ENCODE data around the gene LPP.

Gene LPP

GRCh38 chr3:188211476-188211875 lies 57.5 kb downstream of the LPP start:
- Histone ChIP-seq H3K4me3 (ENCODE audit: low read length) (no peak overlapping the region), H3K27me3 (replicated peaks; ENCODE audit: insufficient read depth, low read length) (no peaks in the 10 kb centered on the region), H3K9me3 (replicated peaks; ENCODE audit: insufficient read depth, low read length) (no peaks in the 10 kb centered on the region), H3K9me2 (replicated peaks; ENCODE audit: insufficient read depth, low read length) (no peaks in the 10 kb centered on the region), H2AFZ (ENCODE audit: low read length) (no peak overlapping the region), H3K27ac (ENCODE audit: low read length) (no peak overlapping the region), H4K20me1 (ENCODE audit: insufficient read depth, low read length) (no peaks in the 10 kb centered on the region), H3F3A (ENCODE audit: insufficient read depth, low read length) (no peaks in the 10 kb centered on the region), H3K4me1 (ENCODE audit: low read length) (no peaks in the 10 kb centered on the region), H3K79me2 (ENCODE audit: low read length) (no peaks in the 10 kb centered on the region), H3K4me2 (ENCODE audit: low read depth, low read length) (no peak overlapping the region), H3K9ac (ENCODE audit: low read length) (no peak overlapping the region), H3K36me3 (replicated peaks; ENCODE audit: insufficient read depth, low read length) (no peaks in the 10 kb centered on the region)
- TF ChIP-seq EZH2 (optimal IDR thresholded peaks at IDR 0.05; ENCODE audit: low read depth, low read length): no peak
- no peak for TF ChIP-seq EZH2phosphoT487 (IDR thresholded peaks at IDR 0.05; ENCODE audit: low read length)
- TF ChIP-seq, protein P1, sequence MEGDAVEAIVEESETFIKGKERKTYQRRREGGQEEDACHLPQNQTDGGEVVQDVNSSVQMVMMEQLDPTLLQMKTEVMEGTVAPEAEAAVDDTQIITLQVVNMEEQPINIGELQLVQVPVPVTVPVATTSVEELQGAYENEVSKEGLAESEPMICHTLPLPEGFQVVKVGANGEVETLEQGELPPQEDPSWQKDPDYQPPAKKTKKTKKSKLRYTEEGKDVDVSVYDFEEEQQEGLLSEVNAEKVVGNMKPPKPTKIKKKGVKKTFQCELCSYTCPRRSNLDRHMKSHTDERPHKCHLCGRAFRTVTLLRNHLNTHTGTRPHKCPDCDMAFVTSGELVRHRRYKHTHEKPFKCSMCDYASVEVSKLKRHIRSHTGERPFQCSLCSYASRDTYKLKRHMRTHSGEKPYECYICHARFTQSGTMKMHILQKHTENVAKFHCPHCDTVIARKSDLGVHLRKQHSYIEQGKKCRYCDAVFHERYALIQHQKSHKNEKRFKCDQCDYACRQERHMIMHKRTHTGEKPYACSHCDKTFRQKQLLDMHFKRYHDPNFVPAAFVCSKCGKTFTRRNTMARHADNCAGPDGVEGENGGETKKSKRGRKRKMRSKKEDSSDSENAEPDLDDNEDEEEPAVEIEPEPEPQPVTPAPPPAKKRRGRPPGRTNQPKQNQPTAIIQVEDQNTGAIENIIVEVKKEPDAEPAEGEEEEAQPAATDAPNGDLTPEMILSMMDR (IDR thresholded peaks at IDR 0.05; ENCODE audit: low read length): no peak
- no peak for DNase-seq

DNA sequence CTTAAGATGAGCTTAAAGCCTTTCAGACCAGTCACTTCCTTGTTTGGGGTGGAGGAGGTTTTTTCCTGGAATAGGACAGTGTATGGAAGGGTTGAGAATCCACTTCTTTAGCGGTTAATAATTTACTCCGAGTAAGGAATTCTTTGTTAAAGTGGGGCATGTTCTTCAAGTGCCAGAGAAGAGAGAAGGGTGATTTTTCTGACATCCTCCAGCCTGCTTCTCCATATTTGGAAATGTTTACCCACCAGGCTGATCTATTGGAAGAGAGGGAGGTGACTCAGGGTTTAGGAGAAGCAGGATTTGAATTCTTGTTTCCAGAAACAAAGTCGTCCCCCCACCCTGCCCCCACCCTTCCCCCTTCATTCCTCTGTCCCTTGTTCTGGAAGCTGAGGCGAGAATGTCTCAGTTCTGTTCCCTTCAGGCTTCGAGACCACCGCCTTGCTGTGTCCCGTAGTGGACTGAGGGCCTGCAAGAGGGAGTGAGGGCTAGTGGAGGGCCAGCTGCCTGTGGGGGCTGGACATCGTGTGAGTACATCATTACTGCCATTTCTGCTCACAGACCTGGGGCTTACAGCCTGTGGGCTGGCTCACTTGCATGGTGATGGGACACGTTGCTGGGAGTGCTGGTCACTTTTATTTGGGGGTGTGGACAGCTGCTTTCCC lies 58.5 kb downstream of the LPP start:
- H2AFZ ChIP-seq (ENCODE audit: low read length): no peak overlapping the region
- H3F3A ChIP-seq (ENCODE audit: insufficient read depth, low read length): no peaks in the 10 kb centered on the region
- H3K4me3 ChIP-seq (ENCODE audit: low read length): no peak overlapping the region
- H3K9ac ChIP-seq (ENCODE audit: low read length): no peak overlapping the region
- H4K20me1 ChIP-seq (ENCODE audit: insufficient read depth, low read length): no peaks in the 10 kb centered on the region
- H3K79me2 ChIP-seq (ENCODE audit: low read length): no peaks in the 10 kb centered on the region
- DNase-seq: no peak
- no peak overlapping the region for H3K27ac ChIP-seq (ENCODE audit: low read length)
- no peak for TF ChIP-seq EZH2 (optimal IDR thresholded peaks at IDR 0.05; ENCODE audit: low read depth, low read length)
- TF ChIP-seq, protein P1 (IDR thresholded peaks at IDR 0.05; ENCODE audit: low read length): no peak
- no peak for TF ChIP-seq EZH2phosphoT487 (IDR thresholded peaks at IDR 0.05; ENCODE audit: low read length)
- no peaks in the 10 kb centered on the region for H3K4me1 ChIP-seq (ENCODE audit: low read length)
- no peaks in the 10 kb centered on the region for H3K9me3 ChIP-seq (replicated peaks; ENCODE audit: insufficient read depth, low read length)
- no peak overlapping the region for H3K4me2 ChIP-seq (ENCODE audit: low read depth, low read length)
- no peaks in the 10 kb centered on the region for H3K9me2 ChIP-seq (replicated peaks; ENCODE audit: insufficient read depth, low read length)
- H3K36me3 ChIP-seq (replicated peaks; ENCODE audit: insufficient read depth, low read length): no peaks in the 10 kb centered on the region
- H3K27me3 ChIP-seq (replicated peaks; ENCODE audit: insufficient read depth, low read length): no peaks in the 10 kb centered on the region

- H3K9me2 ChIP-seq (replicated peaks; ENCODE audit: insufficient read depth, low read length): no peaks in the 10 kb centered on the region
- no peak overlapping the region for H3K4me2 ChIP-seq (ENCODE audit: low read depth, low read length)
- no peaks in the 10 kb centered on the region for H3K27me3 ChIP-seq (replicated peaks; ENCODE audit: insufficient read depth, low read length)
- no peak overlapping the region for H2AFZ ChIP-seq (ENCODE audit: low read length)
- H3K4me1 ChIP-seq (ENCODE audit: low read length): no peaks in the 10 kb centered on the region
- no peaks in the 10 kb centered on the region for H3F3A ChIP-seq (ENCODE audit: insufficient read depth, low read length)
- no peaks in the 10 kb centered on the region for H4K20me1 ChIP-seq (ENCODE audit: insufficient read depth, low read length)
- H3K4me3 ChIP-seq (ENCODE audit: low read length): no peak overlapping the region
- H3K36me3 ChIP-seq (replicated peaks; ENCODE audit: insufficient read depth, low read length): no peaks in the 10 kb centered on the region
- H3K9ac ChIP-seq (ENCODE audit: low read length): no peak overlapping the region
- DNase-seq: no peak
- TF ChIP-seq, protein P1 (IDR thresholded peaks at IDR 0.05; ENCODE audit: low read length): no peak
- TF ChIP-seq EZH2phosphoT487 (IDR thresholded peaks at IDR 0.05; ENCODE audit: low read length) (no peak), EZH2 (optimal IDR thresholded peaks at IDR 0.05; ENCODE audit: low read depth, low read length) (no peak)
- H3K27ac ChIP-seq (ENCODE audit: low read length): no peak overlapping the region
- H3K9me3 ChIP-seq (replicated peaks; ENCODE audit: insufficient read depth, low read length): no peaks in the 10 kb centered on the region
- no peaks in the 10 kb centered on the region for H3K79me2 ChIP-seq (ENCODE audit: low read length)
These were observed 60.5 kb downstream of the LPP start for GRCh38 chr3:188214442-188214841.

Measured in MM.1S (cell line).